HG03039 (cell line): ENCODE data around the gene ZBTB45.
"Not testable (repeated sequence)": the region's sequence is repeated elsewhere in the genome, so short reads cannot be mapped to it uniquely, and the experiment has no call there.

Experiments used
- ATAC-seq: cut with Tn5 transposase; IDR thresholded peaks from one replicate; pipeline ENCODE4 v1.9.1; 2021; ENCODE audit warnings: mild to moderate bottlenecking, moderate library complexity; ENCODE audit not compliant: unreplicated experiment

The ZBTB45 gene

DNA sequence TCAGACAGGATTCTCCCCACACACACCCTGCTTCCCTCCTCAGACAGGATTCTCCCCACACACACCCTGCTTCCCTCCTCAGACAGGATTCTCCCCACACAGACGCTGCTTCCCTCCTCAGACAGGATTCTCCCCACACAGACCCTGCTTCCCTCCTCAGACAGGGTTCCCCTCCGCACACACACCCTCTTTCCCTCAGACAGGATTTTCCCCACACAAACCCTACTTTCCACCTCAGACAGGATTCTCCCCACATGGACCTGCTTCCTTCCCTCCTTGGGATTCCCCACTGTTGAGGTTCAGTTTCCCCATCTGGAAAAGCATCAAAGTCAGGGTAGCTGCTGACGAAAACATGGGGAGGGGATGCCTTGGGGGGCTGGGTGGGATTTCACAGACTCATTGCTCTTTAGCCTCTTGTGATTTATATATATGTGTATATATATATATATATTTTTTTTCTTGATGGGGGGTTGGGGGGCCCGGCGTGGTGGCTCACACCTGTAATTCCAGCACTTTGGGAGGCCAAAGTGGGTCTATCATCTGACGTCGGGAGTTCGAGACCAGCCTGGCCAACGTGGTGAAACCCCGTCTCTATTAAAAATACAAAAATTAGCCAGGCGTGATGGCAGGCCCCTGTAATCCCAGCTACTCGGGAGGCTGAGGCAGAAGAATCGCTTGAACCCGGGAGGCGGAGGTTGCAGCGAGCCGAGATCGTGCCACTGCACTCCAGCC lies 23.2 kb upstream of the ZBTB45 start:
- ATAC-seq: not testable (repeated sequence)

DNA sequence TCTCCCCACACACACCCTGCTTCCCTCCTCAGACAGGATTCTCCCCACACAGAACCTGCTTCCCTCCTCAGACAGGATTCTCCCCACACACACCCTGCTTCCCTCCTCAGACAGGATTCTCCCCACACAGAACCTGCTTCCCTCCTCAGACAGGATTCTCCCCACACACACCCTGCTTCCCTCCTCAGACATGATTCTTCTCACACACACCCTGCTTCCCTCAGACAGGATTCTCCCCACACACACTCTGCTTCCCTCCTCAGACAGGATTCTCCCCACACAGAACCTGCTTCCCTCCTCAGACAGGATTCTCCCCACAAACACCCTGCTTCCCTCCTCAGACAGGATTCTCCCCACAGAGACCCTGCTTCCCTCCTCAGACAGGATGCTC lies 19.6 kb upstream of the ZBTB45 start:
- not testable (repeated sequence) for ATAC-seq

DNA sequence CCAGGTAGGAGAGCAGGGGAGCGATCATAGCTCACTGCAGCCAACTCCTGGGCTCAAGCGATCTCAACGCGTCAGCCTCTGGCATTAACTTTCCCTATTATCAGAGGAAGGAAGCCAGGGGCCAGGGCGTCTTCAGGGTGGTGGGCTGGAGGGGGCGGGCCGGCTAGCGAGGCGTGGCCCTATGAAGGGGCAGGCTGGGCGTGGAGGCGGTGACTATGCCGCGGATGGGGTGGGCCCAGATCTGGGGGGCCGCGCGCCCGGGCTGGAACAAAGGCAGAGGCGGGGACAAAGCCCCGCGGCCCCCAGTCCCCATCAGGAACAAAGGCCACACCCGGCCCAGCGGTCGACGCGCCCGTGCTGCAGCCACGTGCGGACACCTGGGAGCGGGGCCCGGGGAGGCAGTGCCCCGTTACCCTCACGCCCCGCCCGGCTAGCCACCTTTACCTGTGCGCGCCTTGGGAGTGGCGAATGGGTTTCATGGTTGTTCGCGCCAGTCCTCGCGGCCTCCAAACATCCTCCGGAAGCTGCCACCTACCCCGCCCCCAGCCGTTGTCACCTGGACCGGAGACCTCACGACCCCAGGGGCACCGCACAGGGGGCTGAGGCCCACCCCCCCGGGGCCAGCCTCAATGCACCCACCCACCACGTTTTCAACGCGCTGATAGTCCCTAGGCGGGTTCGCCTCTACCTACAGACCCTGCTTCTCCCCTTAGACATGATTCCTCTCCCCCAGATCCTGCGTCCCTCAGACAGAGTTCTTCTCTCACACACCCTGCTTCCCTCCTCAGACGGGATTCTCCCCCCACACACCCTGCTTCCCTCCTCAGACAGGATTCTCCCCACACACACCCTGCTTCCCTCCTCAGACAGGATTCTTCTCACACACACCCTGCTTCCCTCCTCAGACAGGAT lies 18.9 kb upstream of the ZBTB45 start:
- ATAC-seq: no peak

DNA sequence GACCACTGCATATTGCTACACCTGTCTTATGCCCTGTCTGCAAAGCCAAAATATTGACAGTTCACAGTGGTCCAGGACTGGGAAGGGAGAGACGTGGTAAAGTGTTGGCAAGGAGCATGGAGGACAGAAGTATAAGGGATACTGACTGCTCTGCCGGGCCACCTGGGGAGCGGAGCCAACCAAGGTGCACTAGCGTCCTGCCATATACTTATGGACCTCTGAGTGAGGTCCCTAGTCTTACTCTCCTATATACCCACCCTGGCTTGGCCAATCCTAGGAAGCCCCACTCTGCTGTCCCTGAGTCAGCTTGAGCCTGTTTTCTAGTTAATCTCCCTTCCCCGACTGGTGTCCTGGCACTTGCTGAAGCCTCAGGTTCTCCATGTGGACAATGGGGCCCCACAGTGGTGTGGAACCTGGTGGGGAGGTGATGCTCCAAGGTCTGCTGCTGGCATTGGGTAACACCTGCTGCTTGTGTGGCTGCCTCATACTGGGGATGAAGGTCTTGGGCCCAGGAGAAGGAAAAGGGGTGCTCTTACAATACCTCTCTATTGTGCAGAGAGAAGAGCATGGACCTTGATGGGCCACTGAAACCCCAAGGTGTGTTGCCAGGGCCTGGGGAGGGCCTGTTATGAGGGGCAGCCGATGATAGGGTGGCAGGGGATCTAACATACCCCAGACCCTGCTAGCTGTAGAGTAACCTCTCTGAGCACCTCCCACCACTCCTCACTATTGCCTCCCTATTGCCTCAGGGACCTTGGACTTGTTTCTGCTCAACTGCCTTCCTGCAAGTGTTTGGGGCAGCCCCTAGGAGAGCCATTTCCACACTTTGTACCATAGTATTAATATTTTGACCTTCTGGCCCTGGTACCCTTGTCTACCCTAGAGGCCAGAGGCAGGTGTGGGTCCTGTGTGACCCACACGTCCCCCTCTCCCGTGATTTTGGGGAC lies 17.5 kb upstream of the ZBTB45 start:
- no peak for ATAC-seq

DNA sequence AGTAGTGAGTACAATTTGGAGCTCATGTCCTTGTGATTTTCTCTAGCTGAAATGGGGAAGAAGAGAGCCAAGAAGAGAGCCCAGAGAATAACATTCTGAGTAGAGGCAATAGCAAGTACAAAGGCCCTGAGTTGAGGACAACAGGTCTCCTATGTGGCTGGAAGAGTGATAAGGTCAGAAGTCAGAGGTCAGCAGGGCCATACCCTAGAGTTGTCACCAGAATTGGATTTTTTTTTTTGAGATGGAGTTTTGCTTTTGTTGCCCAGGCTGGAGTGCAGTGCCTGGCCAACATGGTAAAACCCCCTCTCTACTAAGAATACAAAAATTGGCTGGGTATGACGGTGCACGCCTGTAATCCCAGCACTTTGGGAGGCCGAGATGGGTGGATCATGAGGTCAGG lies 16.2 kb upstream of the ZBTB45 start:
- ATAC-seq: no peak

DNA sequence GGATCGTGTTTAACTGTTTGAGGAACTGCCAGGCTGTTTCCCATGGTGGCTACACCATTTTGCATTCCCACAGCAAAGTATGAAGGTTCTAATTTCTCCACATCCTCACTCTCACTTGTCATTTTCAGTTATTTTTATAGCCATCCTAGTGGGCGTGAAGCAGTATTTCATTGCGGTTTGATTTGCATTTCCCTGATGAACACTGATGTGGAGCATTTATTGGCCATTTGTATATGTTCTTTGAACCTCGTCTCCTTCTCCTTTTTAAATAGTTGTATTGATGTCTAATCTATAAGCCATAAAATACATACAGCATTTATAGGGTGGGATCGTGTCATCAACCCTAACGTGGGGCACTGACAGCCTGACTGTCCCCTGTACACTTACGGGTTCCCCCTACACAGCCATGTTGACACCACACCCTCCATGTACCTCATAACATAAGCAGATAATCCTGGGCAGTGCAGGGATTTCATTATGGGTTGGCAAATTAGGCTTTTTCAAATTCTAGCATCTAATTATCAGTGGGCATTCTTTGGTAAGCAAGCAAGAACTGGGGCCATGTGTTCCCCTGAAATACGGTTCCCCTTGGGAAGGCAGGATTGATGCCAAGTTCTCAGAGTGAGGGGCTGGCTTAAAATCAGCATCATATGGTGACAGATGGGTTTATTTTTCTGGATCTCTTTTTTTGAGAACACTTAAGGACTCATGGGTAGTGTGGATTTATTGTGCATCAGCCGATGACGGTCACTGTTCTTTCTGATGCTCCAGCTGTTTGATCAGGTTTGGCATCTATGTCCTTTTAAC lies 11.6 kb upstream of the ZBTB45 start:
- ATAC-seq: no peak

DNA sequence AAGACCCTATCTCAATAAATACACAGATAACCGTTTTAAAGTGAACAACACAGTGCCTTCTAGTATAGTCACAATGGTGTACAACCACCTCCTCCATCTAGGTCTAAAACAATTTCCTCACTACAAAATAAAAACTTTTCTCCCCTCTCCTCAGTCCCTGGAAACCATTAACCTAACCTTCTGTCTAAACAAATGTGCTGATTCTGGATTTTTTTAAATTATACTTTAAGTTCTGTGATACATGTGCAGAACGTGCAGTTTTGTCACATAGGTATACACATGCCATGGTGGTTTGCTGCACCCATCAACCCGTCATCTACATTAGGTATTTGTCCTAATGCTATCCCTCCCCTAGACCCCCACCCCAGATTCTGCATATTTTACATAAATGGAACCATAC lies 9.8 kb upstream of the ZBTB45 start:
- ATAC-seq: no peak

DNA sequence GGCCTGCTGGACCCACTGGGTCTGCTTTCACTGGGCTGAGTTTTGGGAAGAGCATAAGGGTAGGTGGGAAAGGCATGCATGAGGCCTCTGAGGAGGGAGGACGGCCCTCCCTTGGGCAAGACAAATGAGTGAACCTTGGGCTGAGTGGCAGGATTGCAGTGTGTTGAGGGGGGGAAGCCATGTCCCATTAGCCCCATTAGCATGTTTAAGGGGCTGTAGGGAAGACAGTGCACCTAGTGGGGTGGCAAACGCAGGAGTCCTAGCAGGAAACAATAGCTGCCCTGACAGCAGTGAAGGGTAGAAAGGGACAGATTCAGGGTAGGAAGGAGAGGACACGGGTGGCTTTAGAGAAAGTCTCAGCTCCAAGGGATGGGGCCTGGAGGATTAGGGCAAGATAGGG lies 3.1 kb upstream of the ZBTB45 start:
- no peak for ATAC-seq

DNA sequence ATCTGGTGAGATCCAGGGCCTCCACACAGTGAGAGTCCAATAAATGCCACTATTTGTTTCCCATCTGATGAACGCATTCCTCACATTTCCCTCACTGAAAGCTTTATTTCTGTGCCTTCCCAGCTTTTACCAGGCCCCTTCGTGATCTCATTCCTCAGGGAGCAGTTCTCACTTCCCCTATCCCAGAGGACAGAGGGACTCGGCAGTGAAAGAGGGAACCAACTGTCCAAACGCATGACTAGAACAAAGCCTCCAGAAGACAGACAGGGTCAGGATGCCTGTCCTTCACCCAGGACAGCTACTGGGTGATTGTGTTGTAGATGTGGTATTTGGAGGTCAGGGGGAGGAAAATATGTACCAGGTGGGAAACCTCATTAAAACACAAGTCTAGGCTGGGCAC lies 2.0 kb upstream of the ZBTB45 start:
- ATAC-seq: no peak

DNA sequence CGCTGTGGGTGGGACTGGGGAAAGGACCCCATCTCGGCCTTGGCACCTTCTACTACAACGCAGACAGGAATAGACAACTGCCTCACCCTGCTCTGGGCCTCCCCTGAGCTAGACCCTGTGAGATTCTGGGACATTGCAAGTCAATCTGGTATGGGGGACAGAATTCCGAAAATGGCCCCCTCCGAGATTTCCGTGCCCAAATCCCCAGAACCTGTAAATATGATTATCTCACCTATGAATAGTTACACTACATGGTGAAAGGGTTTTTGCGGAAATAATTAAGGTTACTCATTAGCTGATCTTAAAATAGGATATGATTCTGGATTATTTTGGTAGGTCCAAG lies 618 bp upstream of the ZBTB45 start:
- ATAC-seq: no peak

DNA sequence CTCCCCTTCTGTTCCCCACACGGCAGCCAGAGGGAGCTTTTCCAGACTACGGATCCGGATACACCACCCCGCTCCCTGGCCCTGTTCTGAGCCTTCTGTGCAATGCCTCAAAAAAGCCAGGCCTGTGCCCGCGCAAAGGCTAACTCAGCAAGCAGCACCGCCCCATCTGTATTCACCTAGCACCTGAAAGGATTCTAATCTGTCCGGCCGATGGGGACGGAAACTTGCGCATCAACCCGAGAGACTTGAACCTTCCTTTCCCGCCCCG lies 589 bp downstream of the ZBTB45 start:
- ATAC-seq: no peak

DNA sequence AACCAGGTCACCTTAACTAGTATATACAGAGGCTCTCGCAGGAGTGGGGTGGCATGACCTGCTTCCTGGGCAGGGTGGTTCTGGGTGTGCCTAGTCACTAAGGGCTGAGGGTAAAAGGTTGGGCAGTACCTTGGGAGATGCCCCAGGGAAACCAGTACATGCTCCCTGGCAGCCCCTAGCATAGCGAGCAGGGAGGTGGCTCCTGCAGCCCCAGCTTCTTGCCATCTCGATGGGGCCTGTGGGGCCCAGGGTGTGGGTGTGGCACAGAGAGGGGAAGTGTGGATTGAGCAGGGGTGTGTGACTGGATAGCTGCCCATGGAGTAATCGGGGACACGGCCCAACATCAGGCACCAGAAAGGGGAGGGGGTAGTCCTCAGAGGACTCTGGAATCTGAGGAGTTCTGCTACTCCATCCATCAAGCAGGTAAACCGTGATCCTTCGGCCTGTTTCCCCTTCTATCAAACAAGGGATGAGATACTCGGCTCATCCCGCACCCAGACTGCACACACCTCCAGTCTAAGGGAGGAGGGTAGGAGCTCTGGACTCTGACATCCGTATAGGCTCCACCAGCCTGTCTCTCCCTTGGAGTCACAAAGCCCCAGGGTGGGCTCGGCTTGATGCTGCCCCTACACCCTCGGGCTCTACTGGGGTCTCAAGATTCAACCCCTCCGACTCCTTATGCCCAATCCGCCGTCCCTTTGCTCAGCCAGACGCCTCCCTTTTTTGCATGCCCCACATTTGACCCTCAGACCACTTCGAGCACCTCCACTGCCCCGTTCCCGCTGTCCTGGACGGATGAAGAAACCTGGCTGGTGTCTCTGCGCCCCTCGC lies 1.1 kb downstream of the ZBTB45 start:
- no peak for ATAC-seq

DNA sequence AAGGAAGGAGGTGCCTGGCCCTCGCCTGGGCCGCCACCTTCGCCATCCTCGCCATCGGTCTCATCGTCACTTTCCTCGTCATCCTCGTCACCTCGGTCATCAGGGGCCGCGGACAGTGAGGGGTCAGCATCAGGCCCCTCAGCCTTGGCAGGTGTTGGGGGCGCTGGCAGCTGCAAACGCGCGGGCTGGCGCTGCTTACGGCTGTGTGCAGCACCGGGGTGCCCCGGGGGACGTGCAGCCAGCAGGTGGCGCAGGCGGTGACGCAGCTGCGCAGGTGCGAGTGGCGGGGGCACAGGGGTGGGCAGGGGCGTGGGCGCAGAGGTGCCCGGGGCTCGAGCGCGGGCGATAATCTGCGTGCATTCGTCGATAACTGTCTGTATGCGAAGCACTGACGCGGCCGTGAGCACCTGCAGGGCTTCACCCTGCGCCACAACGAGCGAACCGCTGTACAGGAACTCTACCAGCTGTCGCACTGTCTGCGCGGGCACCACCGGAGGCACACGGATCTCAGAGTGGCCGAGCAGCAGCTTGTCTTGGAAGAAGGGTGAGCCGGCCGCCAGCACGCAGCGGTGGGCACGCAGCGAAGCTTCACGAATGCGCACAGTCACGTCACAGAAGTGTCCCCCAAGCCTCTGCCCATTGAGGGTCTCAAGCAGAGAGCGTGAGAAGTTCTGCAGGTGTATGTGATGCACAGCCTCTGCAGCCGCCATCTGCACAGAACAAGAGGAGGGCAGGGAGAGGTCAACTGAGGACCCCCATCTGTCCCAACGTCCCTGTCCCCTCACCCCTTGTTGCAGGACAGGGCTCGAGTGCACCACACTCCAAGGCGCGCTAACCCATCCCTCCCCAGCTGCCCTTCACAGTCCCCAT lies 2.4 kb downstream of the ZBTB45 start:
- no peak for ATAC-seq

DNA sequence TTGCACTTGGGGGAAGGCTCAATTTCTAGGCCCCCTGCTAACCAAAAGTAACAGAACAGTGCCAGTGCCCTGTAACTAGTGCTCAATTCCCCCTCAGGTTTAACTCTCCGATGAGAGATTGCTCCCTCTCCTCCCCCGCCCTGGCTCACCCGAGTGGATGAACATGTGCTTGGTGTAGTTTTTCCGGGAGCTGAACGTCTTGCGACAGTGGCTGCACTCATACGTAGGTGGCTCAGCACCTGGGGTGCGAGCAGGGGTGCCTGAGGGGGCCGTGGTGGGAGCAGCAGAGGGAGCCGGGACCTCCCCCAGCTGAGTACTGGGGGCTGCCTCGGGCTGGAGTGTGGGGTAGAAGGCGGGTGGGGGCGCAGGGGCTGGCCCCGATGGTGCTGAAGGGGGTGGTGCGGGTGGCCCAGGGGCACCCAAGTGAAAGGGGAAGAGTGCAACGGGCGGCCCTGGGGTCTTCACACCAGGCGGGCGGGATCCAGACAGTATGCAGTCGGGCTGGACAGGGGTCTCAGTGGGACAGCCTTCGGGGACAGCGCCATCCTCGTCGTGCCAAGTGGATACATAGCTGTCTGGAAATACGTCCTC lies 3.3 kb downstream of the ZBTB45 start:
- ATAC-seq: no peak

DNA sequence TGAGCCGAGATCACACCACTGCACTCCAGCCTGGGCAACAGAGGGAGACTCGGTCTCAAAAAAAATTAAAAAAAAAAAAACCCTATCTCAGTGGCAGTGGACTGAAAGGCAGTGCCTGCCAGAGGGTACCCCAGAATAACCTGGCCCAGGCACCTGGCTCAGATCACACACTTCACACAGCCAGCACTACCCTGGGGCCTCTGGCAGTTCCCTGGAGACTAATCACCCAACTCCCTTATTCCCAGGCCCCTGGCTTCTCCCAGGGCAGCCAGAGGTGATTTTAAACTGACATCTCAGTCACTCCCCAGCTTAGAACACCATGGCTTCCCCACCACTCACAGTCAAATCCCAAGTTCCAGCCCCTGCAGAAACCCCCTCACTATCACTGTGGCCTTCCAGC lies 4.4 kb downstream of the ZBTB45 start:
- ATAC-seq: no peak

DNA sequence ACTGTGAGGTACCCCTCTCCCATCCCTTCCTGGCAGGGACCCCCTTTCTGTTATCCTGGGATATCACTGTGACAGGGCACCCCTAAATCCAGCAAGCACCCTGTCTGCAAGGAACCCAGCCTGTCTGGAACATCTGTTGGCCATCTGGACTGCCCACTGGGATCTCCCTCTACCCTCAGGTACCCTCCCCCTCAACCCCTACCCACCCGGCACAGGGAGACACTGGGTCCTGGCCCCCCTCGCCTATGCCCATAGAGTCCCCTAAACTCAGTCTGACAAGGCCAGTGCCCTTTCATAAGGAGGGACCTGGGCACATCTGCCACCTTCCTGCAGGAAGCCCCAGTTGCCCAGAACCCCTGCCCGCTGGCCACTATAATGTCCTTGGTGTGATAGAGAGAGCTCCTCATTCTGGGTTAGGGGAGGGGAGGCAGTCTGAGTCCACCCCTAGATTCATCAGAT lies 5.0 kb downstream of the ZBTB45 start:
- ATAC-seq: no peak

DNA sequence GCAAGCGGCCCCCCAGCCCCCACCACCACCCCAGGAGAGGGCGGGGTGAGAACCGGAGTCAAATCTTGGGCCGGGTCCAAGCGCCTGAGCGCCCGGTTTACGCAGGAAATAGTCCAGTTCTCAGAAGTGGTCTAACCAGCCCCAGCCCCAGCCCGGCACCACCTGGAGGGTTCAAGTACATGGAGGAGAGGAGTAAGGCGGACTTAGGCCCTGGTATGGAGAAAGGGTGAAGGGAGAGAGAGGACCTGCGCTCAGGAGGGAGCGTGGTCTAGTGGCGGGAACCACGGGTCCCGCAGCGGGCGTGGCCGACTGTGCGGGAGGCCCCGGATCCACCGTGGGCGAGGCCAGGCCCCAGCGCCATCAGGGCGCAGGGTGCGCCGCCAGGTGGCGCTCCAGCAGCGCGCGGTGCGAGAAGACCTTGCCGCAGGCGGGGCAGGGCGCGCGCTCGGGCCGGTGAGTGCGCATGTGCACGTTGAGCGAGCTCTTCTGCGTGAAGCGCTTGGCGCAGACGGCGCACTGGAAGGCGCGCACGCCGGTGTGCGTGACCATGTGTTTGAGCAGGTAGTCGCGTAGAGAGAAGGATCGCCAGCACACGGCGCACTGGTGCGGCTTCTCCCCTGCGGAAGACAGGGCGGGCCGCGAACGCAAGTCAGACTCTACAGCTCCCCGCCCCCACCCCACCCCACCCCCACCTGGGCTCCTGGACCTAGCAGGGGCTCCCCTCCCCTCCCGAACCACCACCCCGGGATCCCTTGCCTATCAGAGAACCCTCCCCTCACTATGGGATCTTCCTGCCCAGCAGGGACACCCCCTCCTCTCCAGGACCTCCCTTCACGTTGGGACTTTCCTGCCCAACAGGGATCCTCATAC lies 5.7 kb downstream of the ZBTB45 start:
- peak; percentile 63 for ATAC-seq
